Keratinocyte (primary cell): ENCODE measurements around the gene DNM1.

ENCODE experiments used
- EZH2 ChIP-seq: IDR thresholded peaks from one replicate; pipeline ENCODE4 v1.6.1; 2012; ENCODE audit warnings: inconsistent platforms, mild to moderate bottlenecking, low read length, moderate library complexity
- TF ChIP-seq, protein P1 (sequence below), 3 experiments: IDR thresholded peaks in 1 of 3; conservative IDR thresholded peaks in 1 of 3; optimal IDR thresholded peaks in 1 of 3; 2 replicates in 2 of 3; 3 replicates in 1 of 3; pipeline versions ENCODE3 to v1.5.1; 2011; ENCODE audit warnings: low read length in 3 of 3, mild to moderate bottlenecking in 3 of 3, moderate library complexity in 2 of 3, control low read depth in 1 of 3, inconsistent platforms in 1 of 3; ENCODE audit not compliant: insufficient read depth in 2 of 3; ENCODE audit errors: extremely low read depth in 1 of 3

DNA sequence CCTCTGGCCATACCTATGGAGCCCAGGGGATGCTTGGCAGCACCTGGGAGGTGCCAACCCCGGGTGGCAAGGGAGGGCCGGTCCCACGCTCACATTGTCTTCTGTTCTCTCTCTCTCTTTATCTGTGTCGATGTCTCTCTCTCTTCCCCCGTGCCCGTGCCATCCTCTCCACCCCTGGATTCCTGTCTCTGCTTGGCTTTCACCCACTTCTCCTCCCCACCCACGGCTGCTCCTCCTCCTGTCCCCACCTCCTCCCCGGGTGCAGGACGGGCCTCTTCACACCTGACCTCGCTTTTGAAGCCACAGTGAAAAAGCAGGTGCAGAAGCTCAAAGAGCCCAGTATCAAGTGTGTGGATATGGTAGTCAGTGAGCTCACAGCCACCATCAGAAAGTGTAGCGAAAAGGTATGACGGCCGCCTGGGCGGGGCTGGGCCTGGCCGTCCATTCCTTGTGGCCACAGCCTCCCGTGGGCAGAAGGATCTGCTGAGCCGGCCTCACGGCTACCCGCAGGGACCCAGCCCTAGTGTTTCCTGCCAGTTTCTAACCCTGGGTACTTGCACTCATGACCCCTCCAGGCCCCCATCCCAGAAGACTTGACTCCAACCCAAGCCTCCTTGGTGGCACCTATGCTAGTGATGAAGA, 22.7 kb downstream of the DNM1 start:
- TF ChIP-seq, protein P1, sequence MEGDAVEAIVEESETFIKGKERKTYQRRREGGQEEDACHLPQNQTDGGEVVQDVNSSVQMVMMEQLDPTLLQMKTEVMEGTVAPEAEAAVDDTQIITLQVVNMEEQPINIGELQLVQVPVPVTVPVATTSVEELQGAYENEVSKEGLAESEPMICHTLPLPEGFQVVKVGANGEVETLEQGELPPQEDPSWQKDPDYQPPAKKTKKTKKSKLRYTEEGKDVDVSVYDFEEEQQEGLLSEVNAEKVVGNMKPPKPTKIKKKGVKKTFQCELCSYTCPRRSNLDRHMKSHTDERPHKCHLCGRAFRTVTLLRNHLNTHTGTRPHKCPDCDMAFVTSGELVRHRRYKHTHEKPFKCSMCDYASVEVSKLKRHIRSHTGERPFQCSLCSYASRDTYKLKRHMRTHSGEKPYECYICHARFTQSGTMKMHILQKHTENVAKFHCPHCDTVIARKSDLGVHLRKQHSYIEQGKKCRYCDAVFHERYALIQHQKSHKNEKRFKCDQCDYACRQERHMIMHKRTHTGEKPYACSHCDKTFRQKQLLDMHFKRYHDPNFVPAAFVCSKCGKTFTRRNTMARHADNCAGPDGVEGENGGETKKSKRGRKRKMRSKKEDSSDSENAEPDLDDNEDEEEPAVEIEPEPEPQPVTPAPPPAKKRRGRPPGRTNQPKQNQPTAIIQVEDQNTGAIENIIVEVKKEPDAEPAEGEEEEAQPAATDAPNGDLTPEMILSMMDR (optimal IDR thresholded peaks at IDR 0.05 in 1 of 3, IDR thresholded peaks at IDR 0.05 in 1 of 3, conservative IDR thresholded peaks at IDR 0.05 in 1 of 3; ENCODE audit: extremely low read depth in 1 of 3, insufficient read depth in 2 of 3, low read length in 3 of 3), result no peak
- TF ChIP-seq EZH2, result no peak
